GM23248 (cell line): ENCODE measurements around the gene TLL1.

ENCODE experiments used
- EZH2 ChIP-seq: fragments of 200-600 bp; sonication (generic); IDR thresholded peaks from 2 replicates; pipeline ENCODE4 v1.6.1; 2018; ENCODE audit warnings: antibody characterized with exemption, mild to moderate bottlenecking; ENCODE audit not compliant: insufficient read depth, poor library complexity, severe bottlenecking
- EZH2phosphoT487 ChIP-seq: fragments of 200-600 bp; sonication (generic); IDR thresholded peaks from 2 replicates; pipeline ENCODE4 v1.6.1; 2018; ENCODE audit warnings: antibody characterized with exemption, moderate library complexity, mild to moderate bottlenecking, low read depth; ENCODE audit not compliant: insufficient read depth

- TF ChIP-seq EZH2 (no peak), EZH2phosphoT487 (no peak)
Observed at GRCh38 chr4:166039822-166040221, 166.8 kb downstream of the TLL1 start.
